Right lobe of liver (tissue), 6 donors: ENCODE measurements around the gene GTPBP1. TPM values are rescaled to one million over a fixed set of nuclear protein-coding genes. Genes with fewer than 3 reads are reported as not detected.

Experiments
- ATAC-seq, 4 donors: fragments of 200-7000 bp; cut with Tn5 transposase; one replicate each; pipeline ENCODE4 v1.9.1; 2020; ENCODE audit warnings: mild to moderate bottlenecking in 4 of 4, moderate library complexity in 4 of 4
- DNase-seq, 3 donors: peaks; one replicate each; pipeline ENCODE4 v3.0.0-alpha.2; 2020
- H3K27ac ChIP-seq, 3 donors: fragments of 200-600 bp; one replicate each; pipeline ENCODE4 v1.8.0; 2022
- H3K27me3 ChIP-seq, 2 donors: fragments of 200-600 bp; one replicate each; pipeline ENCODE4 v1.8.0; 2022
- H3K36me3 ChIP-seq, 4 donors: fragments of 200-600 bp; sonication (generic) in 1 of 4; one replicate each; pipeline versions ENCODE4 v1.5.1 to v1.8.0; 2017 to 2022; ENCODE audit warnings: control low read depth in 1 of 4
- H3K4me1 ChIP-seq, 4 donors: fragments of 200-600 bp; sonication (generic) in 1 of 4; one replicate each; pipeline versions ENCODE4 v1.5.1 to v1.8.0; 2017 to 2022; ENCODE audit warnings: control low read depth in 1 of 4
- H3K4me3 ChIP-seq, 3 donors: fragments of 200-600 bp; one replicate each; pipeline ENCODE4 v1.8.0; 2022
- H3K9me3 ChIP-seq, 4 donors: fragments of 200-600 bp; sonication (generic) in 1 of 4; one replicate each; pipeline versions ENCODE4 v1.5.1 to v1.8.0; 2017 to 2022; ENCODE audit warnings: control low read depth in 1 of 4
- POLR2A ChIP-seq: fragments of 450-650 bp; IDR thresholded peaks from one replicate; pipeline ENCODE4 v1.6.1; 2017; ENCODE audit warnings: antibody characterized with exemption, mild to moderate bottlenecking
- WGBS: methylation state at CpG from one replicate; pipeline ENCODE4 v1.1.6; 2018; ENCODE audit warnings: low coverage, low lambda C conversion rate; ENCODE audit not compliant: insufficient coverage; ENCODE audit errors: missing lambda C conversion rate; 5-methylcytosine and 5-hydroxymethylcytosine counted together
- intact Hi-C, 2 donors: fragments of 100-400 bp; cut with DNase I; formaldehyde crosslinking; loops; one replicate each; pipeline versions ENCODE4 v1.11.2 to v1.14.1; 2022
- long read RNA-seq: library from polyadenylated mRNA; unstranded; transcript quantifications from one replicate; pipeline ENCODE4 v2.0.0, GENCODE V29; 2019
- total RNA-seq, 6 experiments: library from RNA; depleted of rRNA in 2 of 6; stranded (reverse); fragments of >200 nt in 2 of 6; fragmentation: NEBNext Ultra II Directional in 3 of 6; extraction: Animal tissue kit (Norgen Biotek cat#: 25700) in 3 of 6; gene quantifications; one replicate each; pipeline versions ENCODE4 v1.1.0 to v1.2.4, GENCODE V29; 2016 to 2023
- TF ChIP-seq, protein P1 (sequence below), 4 donors: fragments of 200-600 bp in 3 of 4; fragments of 450-650 bp in 1 of 4; IDR thresholded peaks; one replicate each; pipeline versions ENCODE4 v1.5.1 to v1.8.0; 2016 to 2022; ENCODE audit warnings: antibody characterized with exemption in 4 of 4, mild to moderate bottlenecking in 2 of 4
- donor health status: DM: no; HTN: yes; CAD: no.
- donor health status: DM: no; HTN: no; CAD: no.
- donor health status: DM: no; HTN: no; CAD: no.
- donor health status: DM: no; HTN: yes; CAD: no.
- donor health status: DM: no; HTN: yes; CAD: no.

GTPBP1 gene
- 10 to 100 TPM; 13.4 to 21.6 (median 16.7) TPM for total RNA-seq
- long read RNA-seq, full-length matches to known transcripts, result 2 of 5 reads
- long read RNA-seq, partial matches to known transcripts, result 0 of 5 reads
- long read RNA-seq, other reads (novel, unspliced or antisense), result 3 of 5 reads

DNA sequence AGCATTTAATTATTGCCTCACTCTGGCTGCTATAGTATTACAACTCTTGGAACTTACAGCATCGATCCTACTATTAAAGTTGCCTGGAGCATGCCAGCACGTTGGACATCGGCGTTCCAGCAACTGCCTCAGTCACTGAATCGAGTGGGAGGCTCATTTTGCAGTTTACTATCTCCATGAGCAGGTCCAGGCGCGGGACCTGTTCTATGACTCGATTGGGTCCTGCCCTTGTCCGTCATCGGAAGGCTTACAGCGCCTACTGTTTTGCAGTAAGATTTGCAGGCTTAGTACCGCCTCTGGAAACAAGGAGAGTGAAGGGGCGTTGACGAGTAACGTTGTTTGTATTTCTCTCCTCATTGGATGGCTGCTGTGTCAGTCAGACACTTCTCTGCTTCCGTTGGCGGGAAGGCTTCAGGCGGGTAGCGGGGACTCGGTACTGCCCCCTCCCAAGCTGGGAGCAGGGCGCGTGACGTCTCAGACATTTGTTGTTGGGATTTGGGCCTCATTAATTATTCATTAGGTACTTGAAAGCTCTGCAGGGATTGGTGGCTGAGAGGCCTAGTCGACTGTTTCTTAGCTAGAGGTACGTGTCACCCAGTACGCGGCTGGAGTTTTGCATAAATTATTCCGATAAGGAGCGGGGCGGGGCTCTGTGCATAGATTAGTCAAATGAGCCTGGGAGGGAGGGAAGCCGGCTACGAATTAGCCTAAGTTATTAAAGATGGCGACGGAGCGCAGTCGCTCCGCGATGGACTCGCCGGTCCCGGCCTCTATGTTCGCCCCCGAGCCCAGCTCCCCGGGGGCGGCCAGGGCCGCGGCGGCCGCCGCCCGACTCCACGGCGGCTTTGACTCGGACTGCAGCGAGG is at the start of gene GTPBP1:
TSS of gene GTPBP1 (plus strand) at position 710 of the 866 bp plus-strand sequence. CDS start at position 722, 12 bp downstream.
- Histone ChIP-seq H3K27me3 (no peaks in the 10 kb centered on the region), H3K36me3 (peaks cover 0 to 4% (median 0%) of the 10 kb centered on the region in 4 donors), H3K27ac (peak within 1 kb of the TSS; percentile 93 to 97 (median 96)), H3K9me3 (no peaks in the 10 kb centered on the region), H3K4me3 (peak within 1 kb of the TSS; percentile 76 to 89 (median 85)), H3K4me1 (peaks cover 0 to 31% (median 7%) of the 10 kb centered on the region in 4 donors)
- peak; percentile 97 to 99 (median 99) for DNase-seq
- WGBS, result under 1% methylated on average over 28 of the region's 55 CpGs
- peak; percentile 90 for TF ChIP-seq POLR2A
- TF ChIP-seq, protein P1, sequence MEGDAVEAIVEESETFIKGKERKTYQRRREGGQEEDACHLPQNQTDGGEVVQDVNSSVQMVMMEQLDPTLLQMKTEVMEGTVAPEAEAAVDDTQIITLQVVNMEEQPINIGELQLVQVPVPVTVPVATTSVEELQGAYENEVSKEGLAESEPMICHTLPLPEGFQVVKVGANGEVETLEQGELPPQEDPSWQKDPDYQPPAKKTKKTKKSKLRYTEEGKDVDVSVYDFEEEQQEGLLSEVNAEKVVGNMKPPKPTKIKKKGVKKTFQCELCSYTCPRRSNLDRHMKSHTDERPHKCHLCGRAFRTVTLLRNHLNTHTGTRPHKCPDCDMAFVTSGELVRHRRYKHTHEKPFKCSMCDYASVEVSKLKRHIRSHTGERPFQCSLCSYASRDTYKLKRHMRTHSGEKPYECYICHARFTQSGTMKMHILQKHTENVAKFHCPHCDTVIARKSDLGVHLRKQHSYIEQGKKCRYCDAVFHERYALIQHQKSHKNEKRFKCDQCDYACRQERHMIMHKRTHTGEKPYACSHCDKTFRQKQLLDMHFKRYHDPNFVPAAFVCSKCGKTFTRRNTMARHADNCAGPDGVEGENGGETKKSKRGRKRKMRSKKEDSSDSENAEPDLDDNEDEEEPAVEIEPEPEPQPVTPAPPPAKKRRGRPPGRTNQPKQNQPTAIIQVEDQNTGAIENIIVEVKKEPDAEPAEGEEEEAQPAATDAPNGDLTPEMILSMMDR (IDR thresholded peaks at IDR 0.05), result peak in 2 of 4 donors; percentile 29 to 36
- peak; percentile 80 to 91 (median 86) for ATAC-seq
- intact Hi-C loops, result no loop called here

DNA sequence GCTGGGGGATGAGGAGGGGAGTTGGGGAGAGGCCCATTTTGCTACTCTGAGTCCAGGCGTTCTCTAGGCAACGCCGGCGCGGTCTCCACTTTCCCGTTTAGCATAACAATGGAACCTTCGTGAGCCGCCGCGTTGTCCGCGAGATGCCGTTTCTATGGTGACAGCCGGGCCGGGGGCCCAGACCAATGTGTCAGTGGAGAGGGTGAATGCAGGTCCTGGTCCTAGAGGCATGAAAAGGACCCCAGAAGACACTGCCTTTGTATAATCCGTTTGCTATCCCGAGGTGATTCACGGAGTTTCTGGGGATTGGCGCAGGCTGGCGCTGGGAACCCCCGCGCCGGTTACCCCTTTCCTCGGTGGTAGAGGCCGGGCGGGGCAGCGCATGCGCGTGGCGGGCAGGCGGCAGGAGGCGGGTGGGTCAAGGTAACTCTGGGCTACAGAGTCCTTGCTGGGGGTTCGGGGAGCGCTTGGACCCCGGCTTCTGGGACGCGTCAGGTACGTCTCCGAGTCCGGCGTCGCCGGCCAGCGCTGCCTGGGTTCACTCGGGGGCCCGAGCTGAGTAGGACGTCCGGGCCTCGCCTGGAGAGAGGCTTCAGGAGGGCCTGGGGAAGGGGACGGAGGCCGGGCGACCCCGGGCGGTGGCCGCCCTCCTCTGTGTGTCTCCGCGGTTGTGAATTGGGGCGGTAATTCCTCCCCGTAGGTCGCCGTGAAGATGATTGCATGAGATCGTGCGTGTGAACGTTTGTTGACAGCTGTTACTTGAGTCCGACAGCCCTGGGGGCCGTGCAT is 49.3 kb upstream of the GTPBP1 start, which contains the start of the genes CBY1 and FAM227A:
TSS of gene CBY1 (plus strand) at position 383 of the 789 bp plus-strand sequence. CDS start 11,417 bp downstream, outside the sequence.
TSS of gene FAM227A (minus strand) at position 137 of the 789 bp plus-strand sequence. CDS start 6,224 bp downstream, outside the sequence.
- H3K27me3 ChIP-seq, result no peaks in the 10 kb centered on the region
- H3K27ac ChIP-seq, result peak within 1 kb of the TSS; percentile 83 to 94 (median 86)
- peak; percentile 96 to 98 (median 98) for ATAC-seq
- DNase-seq, result peak; percentile 88 to 91 (median 89)
- intact Hi-C loops, result no loop called here
- peak; percentile 44 for TF ChIP-seq POLR2A
- TF ChIP-seq, protein P1 (IDR thresholded peaks at IDR 0.05), result no peak
- H3K36me3 ChIP-seq, result no peaks in the 10 kb centered on the region
- peaks cover 0 to 15% (median 4%) of the 10 kb centered on the region in 4 donors for H3K4me1 ChIP-seq
- peak within 1 kb of the TSS; percentile 79 to 100 (median 95) for H3K4me3 ChIP-seq
- 0% methylated on average over 6 of the region's 66 CpGs for WGBS
- no peaks in the 10 kb centered on the region for H3K9me3 ChIP-seq

DNA sequence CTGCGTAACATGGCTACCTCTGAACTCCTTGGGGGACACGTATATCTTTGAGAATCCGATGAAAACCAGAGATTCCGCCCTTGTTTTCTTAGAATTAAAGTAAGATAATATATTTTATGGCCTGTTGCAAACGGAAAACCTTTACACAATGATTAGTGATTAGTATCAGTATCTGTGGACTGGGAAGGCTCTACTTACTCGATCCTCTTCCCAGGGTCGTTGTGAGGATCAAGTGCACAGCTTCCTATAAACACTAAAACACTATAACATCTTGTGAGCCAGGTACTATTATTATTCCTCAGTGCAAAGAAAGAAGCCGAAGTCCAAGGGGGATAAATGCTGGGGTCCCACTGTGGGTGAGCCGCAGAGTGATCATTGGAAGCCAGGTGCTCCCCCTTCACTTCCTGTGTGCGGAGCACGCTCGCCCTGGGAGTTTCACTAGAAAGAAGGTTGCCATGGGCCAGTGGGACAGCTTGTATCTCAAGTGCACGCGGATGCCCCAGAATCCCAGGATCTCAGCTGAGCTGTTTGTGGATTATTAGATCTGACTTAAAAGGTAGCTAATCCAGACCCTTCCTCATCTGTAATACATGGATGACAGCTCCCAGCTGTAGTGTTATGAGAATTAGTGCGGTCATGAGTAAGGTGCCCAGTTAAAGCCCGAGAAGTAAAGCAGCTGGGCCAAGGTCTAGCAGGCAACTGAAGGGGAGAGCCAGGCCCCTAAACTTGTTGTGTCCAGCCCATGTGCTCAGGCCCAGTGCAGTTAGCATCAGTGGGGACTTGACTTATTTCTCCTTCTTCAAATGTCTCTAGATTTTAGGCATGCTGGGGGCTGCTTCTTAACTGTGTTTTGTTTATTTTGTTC is 48.5 kb upstream of the GTPBP1 start:
- peaks cover 0 to 15% (median 4%) of the 10 kb centered on the region in 4 donors for H3K4me1 ChIP-seq
- no peaks in the 10 kb centered on the region for H3K27me3 ChIP-seq
- H3K36me3 ChIP-seq, result no peaks in the 10 kb centered on the region
- no peaks in the 10 kb centered on the region for H3K9me3 ChIP-seq
- DNase-seq, result peak in 1 of 3 donors; percentile 24
- H3K4me3 ChIP-seq, result peak overlapping the region; percentile 79 to 100 (median 95)
- H3K27ac ChIP-seq, result peak overlapping the region; percentile 83 to 94 (median 86)
- TF ChIP-seq POLR2A, result no peak
- TF ChIP-seq, protein P1 (IDR thresholded peaks at IDR 0.05), result no peak
- intact Hi-C loops, result no loop called here
- WGBS, result 17% methylated on average over 16 of the region's 16 CpGs
- ATAC-seq, result peak in 2 of 4 donors; percentile 24 to 34
